HEK293 (cell line): ENCODE measurements around the gene PLEKHG2.
A peak's percentile ranks its signal among the peaks of the same experiment; 100 is the strongest.

ENCODE experiments used
- CTCF ChIA-PET: fragments of 350-600 bp; formaldehyde crosslinking; extraction: SDS; loops from one replicate; lab custom pipeline; 2021; ENCODE audit warnings: antibody characterized with exemption; lab: Yijun Ruan, JAX
- POLR2A ChIA-PET: fragments of 300-600 bp; formaldehyde crosslinking; extraction: SDS; loops from one replicate; lab custom pipeline; 2020; ENCODE audit warnings: antibody characterized with exemption, inconsistent platforms; lab: Yijun Ruan, JAX
- H3K27ac ChIP-seq: fragments of 200-500 bp; sonication (Bioruptor generic); 2 replicates; pipeline ENCODE4 v1.5.1; 2014; ENCODE audit warnings: low read depth, low read length, control low read depth, inconsistent platforms; ENCODE audit errors: extremely low read depth
- H3K36me3 ChIP-seq, 2 experiments: fragments of 200-500 bp in 1 of 2; sonication (Bioruptor generic) in 1 of 2; 1 replicate in 1 of 2; 2 replicates in 1 of 2; pipeline ENCODE4 v1.5.1; 2014 to 2017; ENCODE audit warnings: inconsistent platforms in 2 of 2, low read length in 2 of 2; ENCODE audit not compliant: control insufficient read depth in 2 of 2, insufficient read depth in 1 of 2
- H3K4me1 ChIP-seq: fragments of 200-500 bp; sonication (Bioruptor generic); 2 replicates; pipeline ENCODE4 v1.5.1; 2014; ENCODE audit warnings: mild to moderate bottlenecking, low read length, inconsistent platforms; ENCODE audit not compliant: control insufficient read depth, insufficient read depth
- H3K4me3 ChIP-seq: 2 replicates; pipeline ENCODE4 v1.5.1; 2011; ENCODE audit warnings: low read depth, mild to moderate bottlenecking, control low read depth, low read length, moderate library complexity
- H3K9me3 ChIP-seq: fragments of 200-500 bp; sonication (Bioruptor generic); 2 replicates; pipeline ENCODE4 v1.5.1; 2014; ENCODE audit warnings: low read depth, low read length, inconsistent platforms; ENCODE audit not compliant: control insufficient read depth, insufficient read depth
- GLI4 ChIP-seq: fragments of 450-650 bp; formaldehyde crosslinking; IDR thresholded peaks from 2 replicates; pipeline ENCODE4 v1.5.1; 2016; ENCODE audit warnings: missing biosample characterization, missing genetic modification characterization
- KLF16 ChIP-seq: fragments of 450-650 bp; formaldehyde crosslinking; IDR thresholded peaks from 2 replicates; pipeline ENCODE4 v1.5.1; 2017; ENCODE audit warnings: missing biosample characterization, missing genetic modification characterization
- OVOL3 ChIP-seq: fragments of 450-650 bp; formaldehyde crosslinking; IDR thresholded peaks from 2 replicates; pipeline ENCODE4 v1.5.1; 2016; ENCODE audit warnings: missing biosample characterization, missing genetic modification characterization
- SP7 ChIP-seq: fragments of 450-650 bp; formaldehyde crosslinking; IDR thresholded peaks from 2 replicates; pipeline ENCODE4 v1.5.1; 2016; ENCODE audit warnings: missing biosample characterization, missing genetic modification characterization
- WT1 ChIP-seq: fragments of 450-650 bp; formaldehyde crosslinking; IDR thresholded peaks from 2 replicates; pipeline ENCODE4 v1.5.1; 2016; ENCODE audit warnings: missing biosample characterization, missing genetic modification characterization
- ZNF138 ChIP-seq: fragments of 450-650 bp; formaldehyde crosslinking; IDR thresholded peaks from 2 replicates; pipeline ENCODE4 v1.5.1; 2016; ENCODE audit warnings: missing biosample characterization, missing genetic modification characterization, borderline replicate concordance
- ZNF146 ChIP-seq: fragments of 450-650 bp; formaldehyde crosslinking; IDR thresholded peaks from 2 replicates; pipeline ENCODE4 v1.5.1; 2016; ENCODE audit warnings: missing biosample characterization, missing genetic modification characterization
- ZNF174 ChIP-seq: fragments of 450-650 bp; formaldehyde crosslinking; IDR thresholded peaks from 2 replicates; pipeline ENCODE4 v1.5.0; 2017; ENCODE audit warnings: missing biosample characterization, mild to moderate bottlenecking, missing genetic modification characterization
- ZNF184 ChIP-seq: fragments of 450-650 bp; IDR thresholded peaks from 2 replicates; pipeline ENCODE4 v1.5.1; 2018; ENCODE audit warnings: missing biosample characterization, mild to moderate bottlenecking, missing genetic modification characterization
- ZNF202 ChIP-seq: fragments of 450-650 bp; formaldehyde crosslinking; IDR thresholded peaks from 2 replicates; pipeline ENCODE4 v1.5.1; 2016; ENCODE audit warnings: missing biosample characterization, missing genetic modification characterization, borderline replicate concordance
- ZNF214 ChIP-seq: fragments of 450-650 bp; formaldehyde crosslinking; IDR thresholded peaks from 2 replicates; pipeline ENCODE4 v1.5.1; 2017; ENCODE audit warnings: missing biosample characterization, mild to moderate bottlenecking, missing genetic modification characterization, borderline replicate concordance
- ZNF341 ChIP-seq: fragments of 450-650 bp; formaldehyde crosslinking; IDR thresholded peaks from 2 replicates; pipeline ENCODE4; 2016; ENCODE audit warnings: low read depth, missing biosample characterization, missing genetic modification characterization
- ZNF433 ChIP-seq: fragments of 450-650 bp; formaldehyde crosslinking; IDR thresholded peaks from 2 replicates; pipeline ENCODE4 v1.5.1; 2016; ENCODE audit warnings: missing biosample characterization, missing genetic modification characterization, low read depth
- ZNF513 ChIP-seq: fragments of 450-650 bp; IDR thresholded peaks from 2 replicates; pipeline ENCODE4 v1.5.1; 2018; ENCODE audit warnings: missing biosample characterization, missing genetic modification characterization
- ZNF530 ChIP-seq: fragments of 450-650 bp; formaldehyde crosslinking; IDR thresholded peaks from 2 replicates; pipeline ENCODE4 v1.5.1; 2016; ENCODE audit warnings: low read depth, missing biosample characterization, missing genetic modification characterization
- ZNF585B ChIP-seq: fragments of 450-650 bp; formaldehyde crosslinking; IDR thresholded peaks from 2 replicates; pipeline ENCODE4 v1.5.1; 2016; ENCODE audit warnings: missing biosample characterization, missing genetic modification characterization
- ZNF629 ChIP-seq: fragments of 450-650 bp; formaldehyde crosslinking; IDR thresholded peaks from 2 replicates; pipeline ENCODE4 v1.5.1; 2017; ENCODE audit warnings: missing biosample characterization, missing genetic modification characterization
- ZNF692 ChIP-seq: fragments of 450-650 bp; formaldehyde crosslinking; IDR thresholded peaks from 2 replicates; pipeline ENCODE4 v1.5.1; 2016; ENCODE audit warnings: missing biosample characterization, missing genetic modification characterization
- ZNF704 ChIP-seq: fragments of 450-650 bp; formaldehyde crosslinking; IDR thresholded peaks from 2 replicates; pipeline ENCODE4 v1.5.1; 2016; ENCODE audit warnings: missing biosample characterization, missing genetic modification characterization
- ZNF768 ChIP-seq: fragments of 450-650 bp; formaldehyde crosslinking; IDR thresholded peaks from 2 replicates; pipeline ENCODE4 v1.5.1; 2018; ENCODE audit warnings: missing biosample characterization, mild to moderate bottlenecking, missing genetic modification characterization
- ZSCAN30 ChIP-seq: fragments of 450-650 bp; IDR thresholded peaks from 2 replicates; pipeline ENCODE4 v1.5.1; 2018; ENCODE audit warnings: missing biosample characterization, mild to moderate bottlenecking, missing genetic modification characterization, moderate library complexity
- TF ChIP-seq, protein P1 (sequence below): fragments of 450-650 bp; formaldehyde crosslinking; IDR thresholded peaks from 2 replicates; pipeline ENCODE4 v1.5.1; 2016; ENCODE audit warnings: missing biosample characterization, missing genetic modification characterization
- TF ChIP-seq, protein P2 (sequence below): sonication (generic); formaldehyde crosslinking; IDR thresholded peaks from 2 replicates; pipeline ENCODE4 v1.8.1; 2022; ENCODE audit warnings: mild to moderate bottlenecking, moderate library complexity, missing genetic modification reagents
- TF ChIP-seq, protein P3 (sequence below): fragments of 450-650 bp; formaldehyde crosslinking; IDR thresholded peaks from 2 replicates; pipeline ENCODE4 v1.5.1; 2016; ENCODE audit warnings: missing biosample characterization, missing genetic modification characterization

Gene PLEKHG2

GRCh38 chr19:39379865-39380396 lies 32.5 kb upstream of the PLEKHG2 start (continued):
- TF ChIP-seq, protein P1, sequence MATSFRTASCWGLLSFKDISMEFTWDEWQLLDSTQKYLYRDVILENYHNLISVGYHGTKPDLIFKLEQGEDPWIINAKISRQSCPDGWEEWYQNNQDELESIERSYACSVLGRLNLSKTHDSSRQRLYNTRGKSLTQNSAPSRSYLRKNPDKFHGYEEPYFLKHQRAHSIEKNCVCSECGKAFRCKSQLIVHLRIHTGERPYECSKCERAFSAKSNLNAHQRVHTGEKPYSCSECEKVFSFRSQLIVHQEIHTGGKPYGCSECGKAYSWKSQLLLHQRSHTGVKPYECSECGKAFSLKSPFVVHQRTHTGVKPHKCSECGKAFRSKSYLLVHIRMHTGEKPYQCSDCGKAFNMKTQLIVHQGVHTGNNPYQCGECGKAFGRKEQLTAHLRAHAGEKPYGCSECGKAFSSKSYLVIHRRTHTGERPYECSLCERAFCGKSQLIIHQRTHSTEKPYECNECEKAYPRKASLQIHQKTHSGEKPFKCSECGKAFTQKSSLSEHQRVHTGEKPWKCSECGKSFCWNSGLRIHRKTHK (tag by site-specific recombination): no peak
- no peak for TF ChIP-seq ZNF692 (tag by site-specific recombination)
- no peak for TF ChIP-seq ZNF768
- no peak for TF ChIP-seq ZNF433 (tag by site-specific recombination)
- TF ChIP-seq ZNF704: no peak
- TF ChIP-seq, protein P2, sequence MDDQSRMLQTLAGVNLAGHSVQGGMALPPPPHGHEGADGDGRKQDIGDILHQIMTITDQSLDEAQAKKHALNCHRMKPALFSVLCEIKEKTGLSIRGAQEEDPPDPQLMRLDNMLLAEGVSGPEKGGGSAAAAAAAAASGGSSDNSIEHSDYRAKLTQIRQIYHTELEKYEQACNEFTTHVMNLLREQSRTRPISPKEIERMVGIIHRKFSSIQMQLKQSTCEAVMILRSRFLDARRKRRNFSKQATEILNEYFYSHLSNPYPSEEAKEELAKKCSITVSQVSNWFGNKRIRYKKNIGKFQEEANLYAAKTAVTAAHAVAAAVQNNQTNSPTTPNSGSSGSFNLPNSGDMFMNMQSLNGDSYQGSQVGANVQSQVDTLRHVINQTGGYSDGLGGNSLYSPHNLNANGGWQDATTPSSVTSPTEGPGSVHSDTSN: no peak

DNA sequence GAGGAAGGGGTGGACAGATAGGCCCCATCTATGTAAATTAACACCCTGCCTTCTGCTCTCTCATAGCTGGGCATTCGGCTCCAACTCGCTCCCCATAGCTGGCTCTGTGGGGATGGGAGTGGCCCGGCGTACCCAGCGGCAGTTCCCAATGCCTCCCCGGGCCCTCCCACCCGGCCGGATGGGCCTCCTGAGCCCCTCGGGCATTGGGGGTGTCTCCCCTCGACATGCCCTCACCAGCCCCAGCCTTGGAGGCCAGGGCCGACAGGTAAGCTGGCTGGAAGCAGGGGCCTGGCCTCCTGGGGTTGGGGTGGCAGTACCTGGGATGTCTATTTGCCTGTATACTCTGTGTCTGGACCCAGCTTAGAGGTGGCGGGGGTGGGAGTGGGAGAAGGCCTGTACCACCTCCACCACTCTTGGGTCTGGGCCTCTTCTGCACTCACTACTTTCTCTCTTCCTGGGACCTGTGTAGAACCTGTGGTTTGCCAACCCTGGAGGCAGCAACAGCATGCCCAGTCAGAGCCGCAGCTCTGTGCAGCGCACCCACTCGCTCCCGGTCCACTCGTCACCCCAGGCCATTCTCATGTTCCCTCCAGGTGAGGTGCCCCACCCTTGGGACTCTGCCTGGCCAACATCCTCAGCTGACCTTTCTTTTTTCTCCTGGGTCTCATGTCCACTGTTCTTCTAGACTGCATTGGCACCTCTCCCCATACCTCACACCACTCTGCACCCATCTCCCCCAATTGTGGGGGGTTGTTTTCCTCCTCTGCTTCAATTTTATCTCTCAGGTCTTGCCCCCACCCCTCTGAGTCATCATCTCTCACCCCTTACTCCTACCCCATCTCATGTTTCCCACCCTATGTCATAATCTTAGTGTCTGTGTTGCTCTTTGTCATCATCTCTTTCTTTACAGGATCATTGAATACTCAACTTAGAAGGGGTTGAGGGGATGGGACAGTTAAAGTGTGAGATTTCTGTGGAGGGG lies 31.7 kb upstream of the PLEKHG2 start:
- CTCF ChIA-PET: interaction anchor here (0.6 to 2.6 kb wide), 2 partner anchors 17 to 411 kb away, joined by 3 to 22 read pairs; no protein-coding TSS in a partner anchor
- Histone ChIP-seq H3K9me3 (no peaks in the 10 kb centered on the region), H3K36me3 (peaks cover 98 to 100% of the 10 kb centered on the region in 2 experiments), H3K4me1 (peaks cover 6% of the 10 kb centered on the region), H3K27ac (peak overlapping the region; percentile 36; the same call in 1 of the 2 replicates), H3K4me3 (no peak overlapping the region)
- POLR2A ChIA-PET: interaction anchor here (0.5 to 1.6 kb wide), 2 partner anchors 10 to 38 kb away, joined by 3 to 7 read pairs; partner anchors contain the start of genes MED29 and PAF1
- no peak for TF ChIP-seq SP7 (tag by site-specific recombination)
- no peak for TF ChIP-seq ZNF138 (tag by site-specific recombination)
- TF ChIP-seq OVOL3: no peak
- no peak for TF ChIP-seq GLI4 (tag by site-specific recombination)
- no peak for TF ChIP-seq KLF16
- TF ChIP-seq ZNF174 (tag by site-specific recombination): no peak
- no peak for TF ChIP-seq ZNF184 (tag by site-specific recombination)
- TF ChIP-seq ZNF629: peak; percentile 22; the same call in 1 of the 2 replicates
- no peak for TF ChIP-seq ZNF513 (tag by site-specific recombination)
- TF ChIP-seq ZNF585B: no peak
- TF ChIP-seq ZNF146 (tag by site-specific recombination): no peak
- no peak for TF ChIP-seq ZNF214 (tag by site-specific recombination)
- TF ChIP-seq ZNF341: no peak
- TF ChIP-seq ZNF202: no peak
- TF ChIP-seq WT1: no peak
- no peak for TF ChIP-seq ZNF530 (tag by site-specific recombination)
- no peak for TF ChIP-seq ZSCAN30
- TF ChIP-seq, protein P3, sequence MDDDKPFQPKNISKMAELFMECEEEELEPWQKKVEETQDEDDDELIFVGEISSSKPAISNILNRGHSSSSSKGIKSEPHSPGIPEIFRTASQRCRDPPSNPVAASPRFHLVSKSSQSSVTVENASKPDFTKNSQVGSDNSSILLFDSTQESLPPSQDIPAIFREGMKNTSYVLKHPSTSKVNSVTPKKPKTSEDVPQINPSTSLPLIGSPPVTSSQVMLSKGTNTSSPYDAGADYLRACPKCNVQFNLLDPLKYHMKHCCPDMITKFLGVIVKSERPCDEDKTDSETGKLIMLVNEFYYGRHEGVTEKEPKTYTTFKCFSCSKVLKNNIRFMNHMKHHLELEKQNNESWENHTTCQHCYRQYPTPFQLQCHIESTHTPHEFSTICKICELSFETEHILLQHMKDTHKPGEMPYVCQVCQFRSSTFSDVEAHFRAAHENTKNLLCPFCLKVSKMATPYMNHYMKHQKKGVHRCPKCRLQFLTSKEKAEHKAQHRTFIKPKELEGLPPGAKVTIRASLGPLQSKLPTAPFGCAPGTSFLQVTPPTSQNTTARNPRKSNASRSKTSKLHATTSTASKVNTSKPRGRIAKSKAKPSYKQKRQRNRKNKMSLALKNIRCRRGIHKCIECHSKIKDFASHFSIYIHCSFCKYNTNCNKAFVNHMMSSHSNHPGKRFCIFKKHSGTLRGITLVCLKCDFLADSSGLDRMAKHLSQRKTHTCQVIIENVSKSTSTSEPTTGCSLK (tag by site-specific recombination): no peak
